ENCODE measurements around the gene CACNA1C.

The CACNA1C gene

DNA sequence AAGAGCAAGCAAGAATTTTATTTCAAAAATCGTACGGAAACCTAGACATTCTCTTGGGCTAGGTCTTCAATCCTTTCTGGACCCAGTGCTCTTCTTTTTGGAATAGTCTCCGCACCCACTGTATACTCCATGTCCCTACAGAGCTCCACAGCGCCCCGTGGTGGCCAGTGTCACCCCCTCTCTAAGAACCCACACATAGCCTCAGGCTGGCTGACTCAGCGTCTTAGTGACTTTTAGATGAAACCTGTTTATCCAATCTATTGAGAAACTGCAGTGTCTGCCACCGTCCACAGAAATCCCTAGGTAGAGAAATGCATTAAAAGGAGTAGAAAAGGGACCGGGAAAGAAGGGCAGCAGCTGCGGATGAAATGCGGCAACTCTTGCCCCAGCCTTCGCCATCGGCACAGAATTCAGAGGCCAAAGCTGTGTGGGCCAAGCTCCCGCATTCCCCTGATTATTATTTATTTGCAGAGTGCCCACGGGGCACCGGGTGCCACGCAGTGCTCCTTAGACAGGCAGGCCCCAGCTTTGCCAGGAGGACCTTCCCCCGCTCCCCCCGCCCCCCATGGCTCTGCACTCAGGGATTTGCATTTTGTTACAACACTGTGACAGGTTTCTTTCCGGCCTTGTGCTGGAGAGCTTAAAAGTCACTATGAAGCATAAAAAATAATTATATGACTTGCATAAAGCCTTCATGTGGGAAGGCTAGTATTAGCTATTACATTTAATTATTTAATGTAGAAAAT lies 571.9 kb downstream of the CACNA1C start:
- H3K4me3 ChIP-seq (ENCODE audit: severe bottlenecking) = no peak overlapping the region
- no peak overlapping the region for H3K27ac ChIP-seq (ENCODE audit: poor library complexity, severe bottlenecking)
- peaks cover 53% of the 10 kb centered on the region for H3K27me3 ChIP-seq (ENCODE audit: insufficient read depth, poor library complexity, severe bottlenecking)
- ATAC-seq (ENCODE audit: low read depth) (peak; percentile 26; the same call in 1 of the 3 replicates), DNase-seq (ENCODE audit: low spot score) (no peak)
- TF ChIP-seq, protein P1, sequence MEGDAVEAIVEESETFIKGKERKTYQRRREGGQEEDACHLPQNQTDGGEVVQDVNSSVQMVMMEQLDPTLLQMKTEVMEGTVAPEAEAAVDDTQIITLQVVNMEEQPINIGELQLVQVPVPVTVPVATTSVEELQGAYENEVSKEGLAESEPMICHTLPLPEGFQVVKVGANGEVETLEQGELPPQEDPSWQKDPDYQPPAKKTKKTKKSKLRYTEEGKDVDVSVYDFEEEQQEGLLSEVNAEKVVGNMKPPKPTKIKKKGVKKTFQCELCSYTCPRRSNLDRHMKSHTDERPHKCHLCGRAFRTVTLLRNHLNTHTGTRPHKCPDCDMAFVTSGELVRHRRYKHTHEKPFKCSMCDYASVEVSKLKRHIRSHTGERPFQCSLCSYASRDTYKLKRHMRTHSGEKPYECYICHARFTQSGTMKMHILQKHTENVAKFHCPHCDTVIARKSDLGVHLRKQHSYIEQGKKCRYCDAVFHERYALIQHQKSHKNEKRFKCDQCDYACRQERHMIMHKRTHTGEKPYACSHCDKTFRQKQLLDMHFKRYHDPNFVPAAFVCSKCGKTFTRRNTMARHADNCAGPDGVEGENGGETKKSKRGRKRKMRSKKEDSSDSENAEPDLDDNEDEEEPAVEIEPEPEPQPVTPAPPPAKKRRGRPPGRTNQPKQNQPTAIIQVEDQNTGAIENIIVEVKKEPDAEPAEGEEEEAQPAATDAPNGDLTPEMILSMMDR (IDR thresholded peaks at IDR 0.05; ENCODE audit: poor library complexity, severe bottlenecking) = peak; percentile 15
- H3K4me1 ChIP-seq (ENCODE audit: insufficient read depth, poor library complexity, severe bottlenecking) = no peaks in the 10 kb centered on the region
- H3K36me3 ChIP-seq (ENCODE audit: low read depth) = no peaks in the 10 kb centered on the region
- H3K9me3 ChIP-seq (ENCODE audit: severe bottlenecking) = no peaks in the 10 kb centered on the region

DNA sequence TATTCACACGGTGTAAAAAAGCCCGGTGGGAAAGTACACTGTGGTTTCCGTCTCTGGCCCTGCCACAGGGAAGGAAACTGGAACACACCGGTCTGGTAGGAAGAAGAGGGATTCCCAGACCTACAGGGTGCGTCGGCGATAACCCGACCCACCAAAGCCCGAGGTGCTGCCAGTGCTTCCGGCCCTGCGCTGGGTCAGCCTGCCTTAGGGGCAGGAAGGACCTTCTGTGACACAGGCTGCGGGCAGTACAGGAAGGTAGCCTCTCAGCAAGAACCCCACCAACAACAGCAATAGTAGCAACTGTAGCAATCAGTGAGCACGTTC lies 572.5 kb downstream of the CACNA1C start:
- Histone ChIP-seq H3K36me3 (ENCODE audit: low read depth) (no peaks in the 10 kb centered on the region), H3K4me3 (ENCODE audit: severe bottlenecking) (no peak overlapping the region), H3K4me1 (ENCODE audit: insufficient read depth, poor library complexity, severe bottlenecking) (no peaks in the 10 kb centered on the region), H3K27ac (ENCODE audit: poor library complexity, severe bottlenecking) (no peak overlapping the region), H3K9me3 (ENCODE audit: severe bottlenecking) (no peaks in the 10 kb centered on the region), H3K27me3 (ENCODE audit: insufficient read depth, poor library complexity, severe bottlenecking) (peaks cover 48% of the 10 kb centered on the region)
- DNase-seq (ENCODE audit: low spot score) = no peak
- TF ChIP-seq, protein P1 (IDR thresholded peaks at IDR 0.05; ENCODE audit: poor library complexity, severe bottlenecking) = no peak
- ATAC-seq (ENCODE audit: low read depth) = no peak

- peaks cover 39% of the 10 kb centered on the region for H3K27me3 ChIP-seq (ENCODE audit: insufficient read depth, poor library complexity, severe bottlenecking)
- H3K4me3 ChIP-seq (ENCODE audit: severe bottlenecking) = no peak overlapping the region
- no peak overlapping the region for H3K27ac ChIP-seq (ENCODE audit: poor library complexity, severe bottlenecking)
- no peaks in the 10 kb centered on the region for H3K4me1 ChIP-seq (ENCODE audit: insufficient read depth, poor library complexity, severe bottlenecking)
- TF ChIP-seq, protein P1 (IDR thresholded peaks at IDR 0.05; ENCODE audit: poor library complexity, severe bottlenecking) = no peak
- ATAC-seq (ENCODE audit: low read depth) (no peak), DNase-seq (ENCODE audit: low spot score) (no peak)
- no peaks in the 10 kb centered on the region for H3K36me3 ChIP-seq (ENCODE audit: low read depth)
- H3K9me3 ChIP-seq (ENCODE audit: severe bottlenecking) = no peaks in the 10 kb centered on the region
These were observed 574.5 kb downstream of the CACNA1C start for GRCh38 chr12:2627076-2627834.

GRCh38 chr12:2627835-2628191 lies 575.0 kb downstream of the CACNA1C start:
- Histone ChIP-seq H3K36me3 (ENCODE audit: low read depth) (no peaks in the 10 kb centered on the region), H3K27me3 (ENCODE audit: insufficient read depth, poor library complexity, severe bottlenecking) (peaks cover 34% of the 10 kb centered on the region), H3K27ac (ENCODE audit: poor library complexity, severe bottlenecking) (no peak overlapping the region), H3K4me1 (ENCODE audit: insufficient read depth, poor library complexity, severe bottlenecking) (no peaks in the 10 kb centered on the region), H3K4me3 (ENCODE audit: severe bottlenecking) (no peak overlapping the region), H3K9me3 (ENCODE audit: severe bottlenecking) (no peaks in the 10 kb centered on the region)
- DNase-seq (ENCODE audit: low spot score) (no peak), ATAC-seq (ENCODE audit: low read depth) (no peak)
- TF ChIP-seq, protein P1 (IDR thresholded peaks at IDR 0.05; ENCODE audit: poor library complexity, severe bottlenecking) = no peak

DNA sequence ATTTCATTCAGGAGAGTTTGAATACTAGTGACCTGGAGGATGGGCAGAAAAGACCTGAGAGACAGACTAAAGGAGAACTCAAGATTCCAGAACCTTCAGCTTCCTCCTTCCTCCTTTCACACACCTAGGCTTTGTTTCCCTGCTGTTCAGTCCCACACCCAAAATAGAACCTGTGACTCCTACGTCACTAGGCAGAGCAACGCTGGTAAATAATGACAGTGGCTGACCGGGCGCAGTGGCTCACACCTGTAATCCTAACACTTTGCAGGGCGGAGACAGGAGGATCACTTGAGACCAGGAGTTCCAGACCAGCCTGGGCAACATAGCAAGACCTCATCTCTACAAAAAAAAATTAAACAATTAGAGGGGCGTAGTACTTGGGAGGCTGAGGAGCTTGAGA lies 575.6 kb downstream of the CACNA1C start:
- no peak overlapping the region for H3K4me3 ChIP-seq (ENCODE audit: severe bottlenecking)
- ATAC-seq (ENCODE audit: low read depth) = no peak
- TF ChIP-seq, protein P1 (IDR thresholded peaks at IDR 0.05; ENCODE audit: poor library complexity, severe bottlenecking) = no peak
- no peaks in the 10 kb centered on the region for H3K36me3 ChIP-seq (ENCODE audit: low read depth)
- H3K4me1 ChIP-seq (ENCODE audit: insufficient read depth, poor library complexity, severe bottlenecking) = no peaks in the 10 kb centered on the region
- H3K9me3 ChIP-seq (ENCODE audit: severe bottlenecking) = no peaks in the 10 kb centered on the region
- H3K27me3 ChIP-seq (ENCODE audit: insufficient read depth, poor library complexity, severe bottlenecking) = peaks cover 28% of the 10 kb centered on the region
- no peak for DNase-seq (ENCODE audit: low spot score)
- H3K27ac ChIP-seq (ENCODE audit: poor library complexity, severe bottlenecking) = no peak overlapping the region

Measured in RWPE2 (cell line).